ENCODE results near the gene CAMKMT.

CAMKMT gene

GRCh38 chr2:44772669-44773378 lies 411.1 kb downstream of the CAMKMT start:
- no peak for DNase-seq (ENCODE audit: low spot score)

- DNase-seq (ENCODE audit: low spot score): no peak
Measured at GRCh38 chr2:44774826-44775492, 413.2 kb downstream of the CAMKMT start.

- no peak for DNase-seq (ENCODE audit: low spot score)
Measured at GRCh38 chr2:44777036-44777435, 415.3 kb downstream of the CAMKMT start.

GRCh38 chr2:44777537-44777936 lies 415.8 kb downstream of the CAMKMT start:
- DNase-seq (ENCODE audit: low spot score): peak; percentile 47

GRCh38 chr2:44778221-44778654 lies 416.5 kb downstream of the CAMKMT start:
- no peak for DNase-seq (ENCODE audit: low spot score)

GRCh38 chr2:44778671-44779476 lies 417.1 kb downstream of the CAMKMT start:
- peak; percentile 89 for DNase-seq (ENCODE audit: low spot score)

- DNase-seq (ENCODE audit: low spot score): no peak
Measured at GRCh38 chr2:44779793-44780192, 418.0 kb downstream of the CAMKMT start.

- DNase-seq (ENCODE audit: low spot score): no peak
Measured at GRCh38 chr2:44780406-44780805, 418.7 kb downstream of the CAMKMT start.

GRCh38 chr2:44785433-44785832 lies 423.7 kb downstream of the CAMKMT start:
- no peak for DNase-seq (ENCODE audit: low spot score)

GRCh38 chr2:44786045-44786816 lies 424.5 kb downstream of the CAMKMT start:
- no peak for DNase-seq (ENCODE audit: low spot score)

- no peak for DNase-seq (ENCODE audit: low spot score)
Measured at GRCh38 chr2:44786817-44787214, 425.1 kb downstream of the CAMKMT start.

GRCh38 chr2:44787663-44788062 lies 425.9 kb downstream of the CAMKMT start:
- DNase-seq (ENCODE audit: low spot score): no peak

- DNase-seq (ENCODE audit: low spot score): no peak
Measured at GRCh38 chr2:44789446-44789845, 427.7 kb downstream of the CAMKMT start.

GRCh38 chr2:44789971-44790721 lies 428.4 kb downstream of the CAMKMT start:
- no peak for DNase-seq (ENCODE audit: low spot score)

- no peak for DNase-seq (ENCODE audit: low spot score)
Measured at GRCh38 chr2:44793322-44793870, 431.6 kb downstream of the CAMKMT start.

- no peak for DNase-seq (ENCODE audit: low spot score)
Measured at GRCh38 chr2:44796771-44797170, 435.0 kb downstream of the CAMKMT start.

GRCh38 chr2:44798139-44798659 lies 436.5 kb downstream of the CAMKMT start:
- DNase-seq (ENCODE audit: low spot score): no peak

- DNase-seq (ENCODE audit: low spot score): no peak
Measured at GRCh38 chr2:44799105-44799504, 437.4 kb downstream of the CAMKMT start.

- DNase-seq (ENCODE audit: low spot score): no peak
Measured at GRCh38 chr2:44799754-44800153, 438.0 kb downstream of the CAMKMT start.

GRCh38 chr2:44801289-44801840 lies 439.6 kb downstream of the CAMKMT start:
- DNase-seq (ENCODE audit: low spot score): peak; percentile 24
